Thoracic aorta (tissue), 2 donors: Measurements from ENCODE around the gene ABCC2. TPM values are rescaled to one million over a fixed set of nuclear protein-coding genes. Genes with fewer than 3 reads are reported as not detected.

Experiments
- ATAC-seq: fragments of 150-250 bp; one replicate; pipeline ENCODE4 v1.8.0; 2017; ENCODE audit warnings: low read depth; ENCODE audit not compliant: insufficient number of reproducible peaks, low FRiP score
- DNase-seq: peaks from one replicate; pipeline ENCODE4 v3.0.0-alpha.2; 2020; ENCODE audit warnings: low spot score
- H3K27ac ChIP-seq, 2 donors: fragments of 200-600 bp; sonication (generic); 1 replicate in 1 of 2; 2 replicates in 1 of 2; pipeline ENCODE4 v1.5.1; 2016; ENCODE audit warnings: mild to moderate bottlenecking in 2 of 2, moderate library complexity in 2 of 2
- H3K27me3 ChIP-seq: fragments of 200-600 bp; sonication (generic); replicated peaks from 2 replicates; pipeline ENCODE4 v1.6.0; 2016; ENCODE audit warnings: mild to moderate bottlenecking; ENCODE audit not compliant: insufficient read depth
- H3K36me3 ChIP-seq: fragments of 200-600 bp; sonication (generic); one replicate; pipeline ENCODE4 v1.5.1; 2016
- H3K4me1 ChIP-seq, 2 donors: fragments of 200-600 bp; sonication (generic); 1 replicate in 1 of 2; 2 replicates in 1 of 2; pipeline versions ENCODE4 v1.5.1 to v1.6.0; 2016; ENCODE audit warnings: low read depth in 2 of 2, mild to moderate bottlenecking in 1 of 2; ENCODE audit not compliant: control insufficient read depth in 1 of 2
- H3K4me3 ChIP-seq: fragments of 200-600 bp; sonication (generic); 2 replicates; pipeline ENCODE4 v1.5.1; 2016; ENCODE audit warnings: mild to moderate bottlenecking
- H3K9me3 ChIP-seq: fragments of 200-600 bp; sonication (generic); 2 replicates; pipeline ENCODE4 v1.5.1; 2016
- CTCF ChIP-seq: fragments of 200-600 bp; sonication (generic); IDR thresholded peaks from one replicate; pipeline ENCODE4 v1.5.1; 2019; ENCODE audit warnings: antibody characterized with exemption
- total RNA-seq, 2 donors: library from RNA; depleted of rRNA; stranded (reverse); fragments of >200 nt; gene quantifications; one replicate each; pipeline versions ENCODE4 v1.1.0 to v1.2.3, GENCODE V29; 2016

ABCC2 gene
- total RNA-seq, 2 donors from 2014 or later = 0.71 to 1.2 TPM

DNA sequence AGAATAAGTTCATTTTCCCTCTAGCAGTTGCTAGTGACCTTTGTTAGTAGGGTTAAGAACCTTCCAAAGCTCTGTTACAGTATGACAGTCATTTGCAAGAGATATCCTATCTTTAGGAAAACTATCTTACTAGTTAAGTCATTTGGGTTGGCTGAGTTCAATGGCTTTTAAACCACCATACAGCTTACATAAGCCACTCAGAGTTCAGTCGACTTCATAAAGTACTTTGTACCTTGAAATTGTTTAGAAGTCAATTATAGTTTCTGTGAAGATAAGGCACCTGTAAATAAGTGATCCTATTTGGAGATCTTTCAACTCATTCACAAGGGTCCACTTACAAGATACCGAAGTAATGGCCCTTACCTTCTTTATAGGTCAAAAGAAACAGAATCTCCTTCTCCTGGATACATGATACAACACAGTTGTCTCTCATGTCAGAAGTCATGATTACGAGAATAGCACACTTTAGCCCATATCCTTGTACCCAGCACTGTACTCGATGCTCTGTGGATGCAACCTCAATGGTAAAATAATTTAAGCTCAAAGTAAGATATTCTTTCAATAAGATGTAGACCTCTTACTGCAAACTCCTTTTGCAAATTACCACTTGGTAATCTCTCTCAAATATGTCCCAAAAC lies 11.9 kb upstream of the ABCC2 start:
- H3K4me3 ChIP-seq = no peak overlapping the region
- no peaks in the 10 kb centered on the region for H3K27me3 ChIP-seq
- no peaks in the 10 kb centered on the region for H3K36me3 ChIP-seq
- no peaks in the 10 kb centered on the region for H3K4me1 ChIP-seq
- no peak for DNase-seq
- no peak for ATAC-seq
- TF ChIP-seq CTCF = no peak
- no peak overlapping the region for H3K27ac ChIP-seq
- H3K9me3 ChIP-seq = no peaks in the 10 kb centered on the region

DNA sequence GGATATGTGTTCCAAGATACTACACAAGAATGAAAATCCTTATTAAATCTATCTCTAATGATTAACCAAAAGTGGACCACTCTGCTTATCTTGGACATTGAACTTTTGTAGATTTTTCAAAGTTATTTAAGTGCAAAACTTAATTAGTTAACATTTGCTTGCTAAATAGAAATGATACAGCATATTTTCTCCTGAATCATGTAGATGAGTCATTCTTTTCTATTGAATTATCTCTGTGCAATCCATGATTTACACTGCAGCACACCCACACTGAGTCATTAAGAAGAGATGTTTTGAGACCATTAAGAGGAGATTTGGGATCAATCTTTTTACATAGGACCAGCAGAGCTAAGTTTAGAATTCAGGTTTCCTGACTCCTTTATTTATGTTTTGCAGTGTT lies 6.6 kb upstream of the ABCC2 start:
- DNase-seq = no peak
- TF ChIP-seq CTCF = no peak
- H3K27me3 ChIP-seq = no peaks in the 10 kb centered on the region
- H3K4me3 ChIP-seq = no peak overlapping the region
- peak; percentile 28 for ATAC-seq
- no peaks in the 10 kb centered on the region for H3K9me3 ChIP-seq
- H3K4me1 ChIP-seq = no peaks in the 10 kb centered on the region
- H3K36me3 ChIP-seq = no peaks in the 10 kb centered on the region
- H3K27ac ChIP-seq = no peak overlapping the region

DNA sequence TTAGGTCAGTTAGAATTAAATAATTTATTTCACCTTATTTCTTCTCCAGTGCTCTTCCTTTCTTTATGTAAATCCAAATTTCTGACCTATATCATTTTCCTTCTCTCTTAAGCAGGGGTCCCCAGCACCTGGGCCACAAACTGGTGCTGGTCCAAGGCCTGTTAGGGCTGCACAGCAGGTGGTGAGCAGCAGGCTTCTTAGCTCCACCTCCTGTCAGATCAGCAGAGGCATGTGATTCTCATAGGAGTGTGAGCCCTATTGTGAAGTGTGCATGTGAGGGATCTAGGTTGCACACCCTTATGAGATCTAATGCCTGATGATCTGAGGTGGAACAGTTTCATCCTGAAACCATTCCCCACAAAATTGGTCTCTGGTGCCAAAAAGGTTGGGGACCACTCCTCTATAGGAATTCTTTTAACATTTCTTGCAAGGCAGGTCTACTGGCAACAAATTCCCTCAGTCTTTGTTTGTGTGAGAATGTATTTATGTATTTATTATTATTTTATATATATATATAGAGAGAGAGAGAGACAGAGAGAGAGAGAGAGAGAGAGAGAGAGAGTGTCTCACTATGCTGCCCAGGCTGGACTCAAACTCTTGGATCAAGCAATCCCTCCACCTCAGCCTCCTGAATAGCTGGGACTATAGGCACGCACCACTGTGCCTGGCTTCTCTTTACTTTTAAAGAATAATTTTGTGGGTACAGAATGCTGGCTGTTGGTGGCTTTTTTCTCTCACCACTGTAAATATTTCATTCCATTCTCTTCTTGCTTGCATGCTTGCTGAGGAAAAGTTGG lies 4.3 kb upstream of the ABCC2 start:
- H3K27ac ChIP-seq = no peak overlapping the region
- no peaks in the 10 kb centered on the region for H3K27me3 ChIP-seq
- no peaks in the 10 kb centered on the region for H3K9me3 ChIP-seq
- TF ChIP-seq CTCF = no peak
- H3K4me3 ChIP-seq = no peak overlapping the region
- DNase-seq = no peak
- ATAC-seq = no peak
- H3K4me1 ChIP-seq = no peaks in the 10 kb centered on the region
- H3K36me3 ChIP-seq = no peaks in the 10 kb centered on the region

GRCh38 chr10:99779335-99779734 lies 3.1 kb upstream of the ABCC2 start:
- H3K4me3 ChIP-seq = no peak overlapping the region
- no peaks in the 10 kb centered on the region for H3K36me3 ChIP-seq
- H3K27me3 ChIP-seq = no peaks in the 10 kb centered on the region
- peak overlapping the region in 1 of 2 donors; percentile 44 for H3K27ac ChIP-seq
- DNase-seq (no peak), ATAC-seq (no peak)
- H3K9me3 ChIP-seq = no peaks in the 10 kb centered on the region
- TF ChIP-seq CTCF = no peak
- peaks cover 4 to 7% of the 10 kb centered on the region in 2 donors for H3K4me1 ChIP-seq

DNA sequence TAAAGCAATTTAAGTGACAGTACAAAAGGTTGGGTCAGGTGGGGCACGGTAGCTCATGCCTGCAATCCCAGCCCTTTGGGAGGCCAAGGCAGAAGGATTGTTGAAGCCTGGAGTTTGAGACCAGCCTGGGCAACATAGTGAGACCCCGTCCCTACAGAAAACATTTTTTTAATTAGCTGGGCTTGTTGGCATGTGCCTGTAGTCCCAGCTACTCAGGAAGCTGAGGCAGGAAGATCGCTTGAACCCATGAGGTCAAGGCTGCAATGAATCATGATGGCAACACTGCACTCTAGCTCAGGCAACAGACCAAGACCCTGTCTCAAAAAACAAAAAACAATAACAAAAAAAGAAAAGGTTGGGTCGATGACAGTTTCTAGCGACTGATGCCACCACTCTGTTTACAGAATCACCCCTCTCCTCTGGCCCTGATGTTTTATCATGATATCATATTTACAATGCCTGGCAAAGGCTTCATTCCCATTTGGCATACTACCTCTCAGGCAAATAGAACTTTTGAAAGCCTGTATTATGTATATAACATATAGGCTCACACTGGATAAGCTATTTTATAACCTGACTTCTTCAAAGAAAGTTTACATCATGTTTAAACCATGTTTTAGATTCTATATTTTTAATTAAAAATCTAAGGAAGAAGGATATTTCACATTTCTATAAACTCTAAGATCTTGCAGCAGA lies 558 bp upstream of the ABCC2 start:
- Histone ChIP-seq H3K4me3 (no peak overlapping the region), H3K27ac (no peak overlapping the region), H3K27me3 (no peaks in the 10 kb centered on the region), H3K9me3 (no peaks in the 10 kb centered on the region), H3K36me3 (no peaks in the 10 kb centered on the region), H3K4me1 (peaks cover 5 to 12% of the 10 kb centered on the region in 2 donors)
- DNase-seq (no peak), ATAC-seq (no peak)
- no peak for TF ChIP-seq CTCF
